IMR-90 (cell line): ENCODE data around the gene APOB. TPM values are rescaled to one million over a fixed set of nuclear protein-coding genes. Genes with fewer than 3 reads are reported as not detected.

Source experiments
- ATAC-seq: fragments of 200-7000 bp; cut with Tn5 transposase; 2 replicates; pipeline ENCODE4 v1.9.1; 2020; ENCODE audit warnings: low read depth, mild to moderate bottlenecking, moderate library complexity
- BruUV-seq: library from RNA; stranded (reverse); fragments of 400-500 nt; replicated peaks from 2 replicates; lab custom pipeline; 2021; lab: Mats Ljungman, UMichigan
- CTCF ChIA-PET: fragments of 300-600 bp; formaldehyde crosslinking; extraction: SDS; loops from one replicate; lab custom pipeline; 2021; ENCODE audit warnings: antibody characterized with exemption; lab: Yijun Ruan, JAX
- POLR2A ChIA-PET: fragments of 300-600 bp; sonication (Branson Sonifier 250); formaldehyde crosslinking; loops from one replicate; lab custom pipeline; 2022; ENCODE audit warnings: antibody characterized with exemption; ENCODE audit not compliant: unreplicated experiment; lab: Charles Lee
- DNase-seq: peaks from one replicate; pipeline ENCODE4 v3.0.0; 2013
- H2AFZ ChIP-seq: replicated peaks from 2 replicates; pipeline ENCODE3; 2013; ENCODE audit warnings: low read length, mild to moderate bottlenecking; ENCODE audit not compliant: poor library complexity
- H2AK5ac ChIP-seq: 2 replicates; pipeline ENCODE4 v1.6.1; 2013; ENCODE audit warnings: low read depth, low read length, inconsistent platforms
- H2AK9ac ChIP-seq: replicated peaks from 2 replicates; pipeline ENCODE3; 2013; ENCODE audit warnings: mild to moderate bottlenecking, low read depth, low read length, moderate library complexity; ENCODE audit not compliant: poor library complexity
- H2BK120ac ChIP-seq: 2 replicates; pipeline ENCODE4 v1.6.1; 2013; ENCODE audit warnings: low read depth, low read length, inconsistent platforms
- H2BK15ac ChIP-seq: 3 replicates; pipeline ENCODE4 v1.6.1; 2013; ENCODE audit warnings: low read depth, low read length, inconsistent platforms
- H2BK20ac ChIP-seq: 2 replicates; pipeline ENCODE4 v1.6.1; 2013; ENCODE audit warnings: low read depth, mild to moderate bottlenecking, inconsistent platforms, low read length, moderate library complexity
- H2BK5ac ChIP-seq: 2 replicates; pipeline ENCODE4 v1.6.1; 2013; ENCODE audit warnings: mild to moderate bottlenecking, low read depth, low read length, inconsistent platforms; ENCODE audit not compliant: poor library complexity, severe bottlenecking
- H3K14ac ChIP-seq: replicated peaks from 2 replicates; pipeline ENCODE4 v1.6.1; 2013; ENCODE audit warnings: low read depth, low read length, inconsistent platforms
- H3K18ac ChIP-seq: 2 replicates; pipeline ENCODE4 v1.6.1; 2013; ENCODE audit warnings: low read depth, low read length, control low read depth
- H3K23ac ChIP-seq: 2 replicates; pipeline ENCODE4 v1.6.1; 2013; ENCODE audit warnings: low read depth, low read length, inconsistent platforms
- H3K27ac ChIP-seq: 2 replicates; pipeline ENCODE4 v1.5.1; 2013; ENCODE audit warnings: mild to moderate bottlenecking, control low read depth, low read length; ENCODE audit not compliant: insufficient read depth
- H3K27me3 ChIP-seq: 2 replicates; pipeline ENCODE4 v1.6.1; 2013; ENCODE audit warnings: low read length; ENCODE audit not compliant: control insufficient read depth, insufficient read depth
- H3K36me3 ChIP-seq: 2 replicates; pipeline ENCODE4 v1.6.1; 2013; ENCODE audit warnings: low read length, mixed read lengths; ENCODE audit not compliant: control insufficient read depth, insufficient read depth
- H3K4ac ChIP-seq: 2 replicates; pipeline ENCODE4 v1.6.1; 2013; ENCODE audit warnings: low read depth, low read length, inconsistent platforms
- H3K4me1 ChIP-seq: 2 replicates; pipeline ENCODE4 v1.6.1; 2013; ENCODE audit warnings: low read length, mixed read lengths; ENCODE audit not compliant: control insufficient read depth, insufficient read depth
- H3K4me2 ChIP-seq: 2 replicates; pipeline ENCODE4 v1.6.1; 2013; ENCODE audit warnings: low read depth, mild to moderate bottlenecking, control low read depth, low read length, moderate library complexity
- H3K4me3 ChIP-seq: 2 replicates; pipeline ENCODE4 v1.5.1; 2013; ENCODE audit warnings: low read depth, mild to moderate bottlenecking, control low read depth, low read length, moderate library complexity; ENCODE audit not compliant: insufficient read depth
- H3K56ac ChIP-seq: 2 replicates; pipeline ENCODE4 v1.6.1; 2013; ENCODE audit warnings: low read length, inconsistent platforms; ENCODE audit not compliant: insufficient read depth; ENCODE audit errors: extremely low read depth
- H3K79me1 ChIP-seq, 2 experiments: 2 replicates each; pipeline ENCODE4 v1.6.1; 2013; ENCODE audit warnings: low read length in 2 of 2, inconsistent platforms in 1 of 2, low read depth in 1 of 2
- H3K9ac ChIP-seq: 2 replicates; pipeline ENCODE4 v1.6.1; 2013; ENCODE audit warnings: low read depth, low read length, control low read depth
- H3K9me1 ChIP-seq: 2 replicates; pipeline ENCODE4 v1.6.1; 2013; ENCODE audit warnings: low read length, inconsistent platforms; ENCODE audit not compliant: insufficient read depth
- H3K9me3 ChIP-seq: 2 replicates; pipeline ENCODE4 v1.6.1; 2013; ENCODE audit warnings: low read length; ENCODE audit not compliant: control insufficient read depth, insufficient read depth
- H4K20me1 ChIP-seq: 2 replicates; pipeline ENCODE4 v1.6.1; 2013; ENCODE audit warnings: low read length, inconsistent platforms; ENCODE audit not compliant: insufficient read depth
- H4K5ac ChIP-seq: 2 replicates; pipeline ENCODE4 v1.6.1; 2013; ENCODE audit warnings: mild to moderate bottlenecking, low read depth, low read length, control low read depth
- H4K8ac ChIP-seq, 2 experiments: 2 replicates each; pipeline ENCODE4 v1.6.1; 2013; ENCODE audit warnings: low read depth in 2 of 2, low read length in 2 of 2, control low read depth in 1 of 2, inconsistent platforms in 1 of 2
- H4K91ac ChIP-seq: 2 replicates; pipeline ENCODE4 v1.6.1; 2013; ENCODE audit warnings: low read depth, low read length, inconsistent platforms; ENCODE audit not compliant: insufficient read depth
- BHLHE40 ChIP-seq: fragments of 150-350 bp; IDR thresholded peaks from 2 replicates; pipeline ENCODE4 v1.6.1; 2016; ENCODE audit warnings: mild to moderate bottlenecking, low read depth, low read length
- CEBPB ChIP-seq: IDR thresholded peaks from 2 replicates; pipeline ENCODE4 v1.6.1; 2012; ENCODE audit warnings: low read depth, low read length, improper control_type of control experiment
- MAZ ChIP-seq: IDR thresholded peaks from 2 replicates; pipeline ENCODE4 v1.6.1; 2012; ENCODE audit warnings: low read depth, mild to moderate bottlenecking, low read length, improper control_type of control experiment, moderate library complexity, borderline replicate concordance
- MXI1 ChIP-seq: IDR thresholded peaks from 2 replicates; pipeline ENCODE4 v1.6.1; 2012; ENCODE audit warnings: low read depth, mild to moderate bottlenecking, low read length, moderate library complexity, borderline replicate concordance
- NFE2L2 ChIP-seq: fragments of 150-350 bp; IDR thresholded peaks from 2 replicates; pipeline ENCODE4 v1.6.1; 2016; ENCODE audit warnings: low read depth, mild to moderate bottlenecking, low read length
- POLR2A ChIP-seq: IDR thresholded peaks from 2 replicates; pipeline ENCODE4 v1.6.1; 2012; ENCODE audit warnings: mild to moderate bottlenecking, low read depth, low read length
- RAD21 ChIP-seq: IDR thresholded peaks from 2 replicates; pipeline ENCODE4 v1.6.1; 2012; ENCODE audit warnings: low read length, improper control_type of control experiment
- WGBS, 2 experiments: methylation state at CpG; one replicate each; pipeline versions ENCODE4 v1.1.5 to v1.1.7; 2013; ENCODE audit warnings: missing lambda C conversion rate in 2 of 2; ENCODE audit not compliant: insufficient read length in 1 of 2; ENCODE audit errors: extremely low coverage in 2 of 2; 5-methylcytosine and 5-hydroxymethylcytosine counted together
- dilution Hi-C: fragments of 300-500 bp; cut with HindIII; formaldehyde crosslinking; loops from one replicate; pipeline ENCODE4 v1.14.3; 2018; ENCODE audit warnings: low sequenced_read_pairs; ENCODE audit not compliant: unreplicated experiment
- in situ Hi-C: fragments of 300-500 bp; cut with MboI; formaldehyde crosslinking; loops from 3 replicates; pipeline ENCODE4 v1.14.3; 2019; ENCODE audit warnings: low sequenced_read_pairs, inconsistent platforms, mixed read lengths
- intact Hi-C: fragments of 100-400 bp; cut with micrococcal nuclease; formaldehyde crosslinking; loops from 2 replicates; pipeline ENCODE4 v1.10.0; 2022
- polyA plus RNA-seq, 3 experiments: library from polyadenylated mRNA; depleted of rRNA; stranded (reverse); fragments of >200 nt; gene quantifications; 2 replicates each; pipeline ENCODE4 v1.2.3, GENCODE V29; 2012; ENCODE audit warnings: low replicate concordance in 1 of 3
- total RNA-seq: library from RNA; depleted of rRNA; stranded (reverse); fragments of >200 nt; gene quantifications from 2 replicates; pipeline ENCODE4 v1.2.3, GENCODE V29; 2012
- TF ChIP-seq, protein P1 (sequence below): fragments of 150-350 bp; IDR thresholded peaks from 2 replicates; pipeline ENCODE4 v1.6.1; 2016; ENCODE audit warnings: low read depth, mild to moderate bottlenecking, low read length, moderate library complexity, borderline replicate concordance

APOB gene
- total and polyA plus RNA-seq, 2 of the 4 experiments (the other 2 are of a cell fraction): under 0.01 TPM; not detected in 1

- DNase-seq (peak; percentile 32), ATAC-seq (no peak)
- Histone ChIP-seq H3K23ac (no peak overlapping the region), H3K4me2 (no peak overlapping the region), H3K4me1 (no peaks in the 10 kb centered on the region), H3K4me3 (no peak overlapping the region), H3K27ac (no peak overlapping the region), H3K56ac (no peak overlapping the region), H3K36me3 (no peaks in the 10 kb centered on the region), H3K4ac (no peak overlapping the region), H2AK5ac (no peak overlapping the region), H4K8ac (no peak overlapping the region), H3K9ac (no peak overlapping the region), H3K18ac (no peak overlapping the region), H2AK9ac (no peak overlapping the region), H3K79me1 (no peaks in the 10 kb centered on the region), H2BK5ac (no peak overlapping the region), H2AFZ (no peak overlapping the region), H3K14ac (no peak overlapping the region), H3K9me3 (no peaks in the 10 kb centered on the region), H4K20me1 (no peaks in the 10 kb centered on the region), H3K27me3 (no peaks in the 10 kb centered on the region; the same call in 1 of the 2 replicates), H4K5ac (no peak overlapping the region), H3K9me1 (no peaks in the 10 kb centered on the region), H2BK15ac (no peak overlapping the region), H2BK120ac (no peak overlapping the region), H2BK20ac (no peak overlapping the region), H4K91ac (no peak overlapping the region)
- in situ Hi-C loops (no loop called here), dilution Hi-C loops (no loop called here), intact Hi-C loops (loop anchor here (10.0 kb wide), 1 partner anchor 267 kb away; no protein-coding TSS in a partner anchor)
- no CpG with 5 or more reads among the region's 8 CpGs for WGBS, 2 experiments
- CTCF ChIA-PET: no interaction called here
- TF ChIP-seq, protein P1, sequence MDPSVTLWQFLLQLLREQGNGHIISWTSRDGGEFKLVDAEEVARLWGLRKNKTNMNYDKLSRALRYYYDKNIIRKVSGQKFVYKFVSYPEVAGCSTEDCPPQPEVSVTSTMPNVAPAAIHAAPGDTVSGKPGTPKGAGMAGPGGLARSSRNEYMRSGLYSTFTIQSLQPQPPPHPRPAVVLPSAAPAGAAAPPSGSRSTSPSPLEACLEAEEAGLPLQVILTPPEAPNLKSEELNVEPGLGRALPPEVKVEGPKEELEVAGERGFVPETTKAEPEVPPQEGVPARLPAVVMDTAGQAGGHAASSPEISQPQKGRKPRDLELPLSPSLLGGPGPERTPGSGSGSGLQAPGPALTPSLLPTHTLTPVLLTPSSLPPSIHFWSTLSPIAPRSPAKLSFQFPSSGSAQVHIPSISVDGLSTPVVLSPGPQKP: no peak
- TF ChIP-seq BHLHE40: peak; percentile 71
- no peak for TF ChIP-seq CEBPB
- no peak for TF ChIP-seq RAD21
- no peak for TF ChIP-seq NFE2L2
- TF ChIP-seq MAZ: no peak
- TF ChIP-seq MXI1: no peak
- no peak for TF ChIP-seq POLR2A
- POLR2A ChIA-PET: no interaction called here
- no TSS peak for BruUV-seq
These were observed 3.5 kb upstream of the APOB start for GRCh38 chr2:21047141-21048009.
